GM21447 (cell line): ENCODE results near the gene SPATA13.
"Not testable (repeated sequence)": the region's sequence is repeated elsewhere in the genome, so short reads cannot be mapped to it uniquely, and the experiment has no call there.

Experiments used
- ATAC-seq: cut with Tn5 transposase; IDR thresholded peaks from one replicate; pipeline ENCODE4 v1.9.1; 2021; ENCODE audit not compliant: unreplicated experiment

The SPATA13 gene

DNA sequence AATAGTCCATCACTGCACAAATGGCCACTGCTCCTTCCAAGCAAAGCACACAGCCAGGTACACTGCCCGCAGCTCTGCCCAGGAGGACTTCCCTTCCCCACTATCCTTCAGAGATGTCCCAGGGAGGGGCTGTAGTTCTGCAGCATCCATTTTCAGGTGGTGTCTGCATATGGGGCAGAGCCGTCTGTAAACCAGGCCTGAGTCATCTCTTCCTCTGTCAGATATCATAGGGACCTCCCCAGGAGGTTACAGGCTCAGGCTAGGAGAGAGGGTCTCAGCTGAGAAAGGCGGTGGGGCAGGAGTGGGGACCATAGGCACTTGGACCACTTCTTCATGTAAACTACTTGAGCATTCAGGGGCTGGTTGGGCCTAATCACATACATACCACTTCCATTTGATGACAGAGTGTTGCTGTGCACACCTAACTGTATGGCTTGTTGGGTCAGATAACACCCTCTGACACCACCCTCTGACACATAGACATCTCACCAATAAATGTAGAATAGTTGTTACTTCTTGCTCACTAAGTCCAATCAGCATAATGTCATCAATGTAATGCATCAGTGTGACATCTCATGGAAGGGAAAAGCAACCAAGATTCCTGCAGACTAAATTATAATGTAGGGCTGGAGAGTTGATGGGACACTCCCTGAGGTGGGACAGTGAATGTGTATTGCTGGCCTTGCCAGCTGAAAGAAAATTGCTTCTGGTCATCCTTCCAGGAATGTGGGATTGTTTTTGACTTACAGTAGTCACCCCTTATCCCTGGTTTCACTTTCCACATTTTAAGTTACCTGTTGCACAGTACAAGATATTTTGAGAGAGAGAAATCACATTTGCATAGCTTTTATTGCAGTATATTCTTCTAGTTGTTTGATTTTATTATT lies 189.5 kb downstream of the SPATA13 start:
- not testable (repeated sequence) for ATAC-seq

DNA sequence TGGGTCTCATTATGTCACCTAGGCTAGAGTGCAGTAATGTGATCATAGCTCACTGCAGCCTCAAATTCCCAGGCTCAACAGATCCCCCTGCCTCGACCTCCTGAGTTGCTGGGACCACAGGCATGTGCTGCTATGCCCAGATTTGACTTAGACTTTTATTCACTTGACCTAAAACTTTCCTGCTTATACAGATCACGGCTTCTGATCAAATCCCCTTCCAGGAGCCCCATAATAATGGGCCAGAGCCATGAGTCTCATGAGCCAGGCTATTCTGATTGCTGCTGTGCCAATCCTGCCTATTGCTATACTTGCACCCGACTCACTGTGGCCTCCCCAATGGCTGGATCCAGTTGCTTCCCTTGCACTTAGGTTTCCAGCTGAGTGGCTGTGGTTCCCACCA lies 190.9 kb downstream of the SPATA13 start:
- no peak for ATAC-seq

DNA sequence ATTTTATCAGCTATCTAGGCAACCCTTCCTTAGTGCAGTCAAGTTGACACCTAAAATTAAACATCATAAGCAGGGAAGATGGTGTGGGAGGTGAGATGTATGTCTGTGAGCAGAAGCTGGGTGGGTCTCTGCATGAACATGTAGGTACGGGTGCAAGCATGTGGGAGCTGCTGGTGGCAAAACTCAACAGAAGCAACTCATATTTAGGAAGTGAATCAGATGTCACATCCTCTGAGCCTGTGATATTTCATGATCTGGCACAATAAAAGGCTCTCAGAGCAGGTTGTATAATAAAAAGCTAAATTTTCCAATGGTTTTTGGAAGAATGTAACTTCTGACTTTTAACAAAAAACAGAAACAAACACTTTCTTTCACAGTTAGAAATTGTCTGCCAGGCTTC lies 193.2 kb downstream of the SPATA13 start:
- ATAC-seq = no peak

DNA sequence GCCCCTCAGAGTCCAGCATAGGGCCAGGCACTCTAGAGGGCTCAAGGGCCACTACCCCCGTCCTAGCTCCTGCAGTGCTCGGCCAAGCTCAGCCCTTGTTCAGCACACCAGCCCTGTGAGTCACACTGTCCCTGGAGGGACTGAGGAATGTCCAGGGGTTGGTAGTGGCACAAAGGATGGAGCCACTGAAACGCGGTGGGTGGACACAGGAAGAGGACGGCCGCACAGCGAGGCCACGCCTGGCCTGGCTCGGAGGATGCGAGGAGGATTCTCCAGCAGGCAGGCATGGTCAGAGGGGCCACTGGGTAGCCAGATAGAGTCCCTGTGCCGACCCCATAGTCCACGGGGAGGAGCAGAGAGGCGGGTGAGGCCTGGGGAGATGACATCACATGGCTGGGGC lies 194.6 kb downstream of the SPATA13 start:
- no peak for ATAC-seq

DNA sequence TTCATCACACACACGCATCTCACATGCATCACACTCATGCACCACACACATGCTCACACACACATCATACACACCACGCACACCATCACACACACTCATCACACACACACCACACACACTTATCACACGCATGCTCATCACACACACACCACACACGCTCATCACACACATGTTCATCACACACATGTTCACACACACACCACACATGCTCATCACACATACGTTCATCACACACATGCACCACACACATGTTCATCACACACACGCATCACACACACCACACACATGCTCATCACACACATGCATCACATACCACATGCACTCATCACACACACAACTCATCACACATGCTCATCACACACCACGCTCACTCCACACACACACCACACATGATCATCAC lies 195.8 kb downstream of the SPATA13 start:
- no peak for ATAC-seq
